8988T (cell line): Measurements from ENCODE around the gene ZFYVE28.
"Not testable (repeated sequence)": the region's sequence is repeated elsewhere in the genome, so short reads cannot be mapped to it uniquely, and the experiment has no call there.

ENCODE experiments used
- DNase-seq: peaks from one replicate; pipeline ENCODE4 v3.0.0; 2011

The ZFYVE28 gene

DNA sequence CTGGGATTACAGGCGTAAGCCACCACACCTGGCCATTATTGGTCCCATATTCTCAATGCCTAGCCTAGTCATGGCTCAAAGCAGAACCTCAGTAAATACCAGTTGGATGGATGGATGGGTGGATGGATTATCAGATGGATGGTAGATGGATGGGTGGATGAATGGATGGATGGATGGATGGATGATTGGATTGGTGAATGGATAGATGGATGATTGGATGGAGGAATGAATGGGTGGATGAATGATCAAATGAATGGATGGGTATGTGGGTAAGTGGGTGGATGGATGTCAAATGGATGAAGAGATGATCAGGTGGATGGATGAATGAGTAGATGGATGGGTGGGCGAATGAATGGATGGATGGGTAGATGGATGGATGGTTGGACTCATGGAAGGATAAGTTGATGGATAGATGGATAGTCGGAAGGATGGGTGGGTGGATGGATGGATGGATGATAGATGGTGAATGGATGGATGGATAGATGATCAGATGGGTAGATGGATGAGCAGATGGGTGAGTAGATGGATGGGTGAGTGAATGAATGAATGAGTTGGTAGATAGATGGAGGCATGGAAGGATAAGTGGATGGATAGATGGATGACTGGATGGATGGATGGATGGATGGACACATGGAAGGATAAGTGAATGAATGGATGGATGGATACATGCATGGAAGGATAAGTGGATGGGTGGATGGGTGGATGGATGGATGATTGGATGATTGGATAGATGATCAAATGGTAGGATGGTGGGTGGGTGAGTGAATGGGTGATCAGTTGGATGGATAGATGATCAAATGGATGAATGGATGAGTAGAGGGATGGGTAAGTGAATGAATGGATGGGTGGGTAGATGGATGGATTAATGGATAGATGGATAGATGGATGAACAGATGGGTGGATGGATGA is 28.5 kb upstream of the ZFYVE28 start:
- DNase-seq: no peak

DNA sequence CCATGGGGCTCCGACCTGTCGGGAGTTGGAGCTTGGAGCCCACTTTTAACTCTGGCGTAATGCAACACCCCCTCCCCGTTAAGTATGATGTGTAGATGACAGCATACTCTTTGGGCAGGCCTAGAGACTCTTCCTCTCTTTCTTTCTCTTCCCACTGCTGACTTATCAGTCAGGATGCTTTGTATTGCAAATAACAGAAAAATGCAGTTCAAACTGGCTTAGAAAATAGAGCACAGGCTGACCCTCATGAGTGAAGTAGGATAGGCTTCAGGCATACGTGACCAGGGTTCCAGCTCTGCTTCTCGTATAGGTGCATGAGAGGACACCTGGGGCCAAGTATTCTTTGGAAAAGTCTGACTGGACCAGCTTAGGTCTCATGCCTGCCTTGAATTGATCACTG is 27.1 kb upstream of the ZFYVE28 start:
- no peak for DNase-seq

GRCh38 chr4:2445130-2445529 is 26.7 kb upstream of the ZFYVE28 start:
- DNase-seq: no peak

GRCh38 chr4:2443956-2444740 is 25.7 kb upstream of the ZFYVE28 start:
- DNase-seq: no peak

DNA sequence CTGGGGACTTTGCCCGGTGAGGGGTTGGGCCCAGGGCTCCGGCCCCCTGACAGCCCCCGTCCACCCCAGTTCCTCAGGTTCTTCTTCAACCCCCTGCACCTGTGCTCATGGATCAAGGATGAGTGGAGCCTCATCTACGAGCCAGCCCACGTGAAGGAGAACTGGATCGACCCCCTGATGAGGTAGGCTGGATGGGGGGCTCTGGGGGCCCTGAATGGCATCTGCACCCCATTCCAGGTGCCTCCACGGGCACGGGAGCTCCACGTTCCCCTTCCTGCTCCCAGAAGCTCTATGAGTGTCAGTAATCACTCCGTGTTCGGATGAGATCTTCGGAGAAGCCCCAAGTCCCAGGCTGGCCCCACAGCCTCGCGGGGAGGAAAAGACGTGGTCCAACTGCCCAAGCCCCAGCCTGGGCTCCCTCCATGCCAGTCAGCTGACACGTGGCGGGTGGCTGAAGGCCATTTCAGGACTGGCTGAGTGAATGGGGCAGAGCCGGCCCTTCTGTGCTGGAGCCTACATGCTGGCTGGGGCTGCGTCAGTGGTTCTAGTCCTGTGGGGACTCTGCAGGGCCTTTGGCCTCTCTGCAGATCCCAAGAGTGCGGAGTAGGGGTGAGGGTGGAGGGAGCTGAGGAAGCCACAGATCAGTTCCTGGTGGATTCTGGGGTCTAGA is 24.8 kb upstream of the ZFYVE28 start:
- DNase-seq: no peak

- DNase-seq: peak; percentile 60
Measured at GRCh38 chr4:2442175-2442993, 23.9 kb upstream of the ZFYVE28 start.

- DNase-seq: peak; percentile 98
Measured at GRCh38 chr4:2441393-2442174, 23.1 kb upstream of the ZFYVE28 start.

- DNase-seq: no peak
Measured at GRCh38 chr4:2438822-2439718, 20.6 kb upstream of the ZFYVE28 start.

DNA sequence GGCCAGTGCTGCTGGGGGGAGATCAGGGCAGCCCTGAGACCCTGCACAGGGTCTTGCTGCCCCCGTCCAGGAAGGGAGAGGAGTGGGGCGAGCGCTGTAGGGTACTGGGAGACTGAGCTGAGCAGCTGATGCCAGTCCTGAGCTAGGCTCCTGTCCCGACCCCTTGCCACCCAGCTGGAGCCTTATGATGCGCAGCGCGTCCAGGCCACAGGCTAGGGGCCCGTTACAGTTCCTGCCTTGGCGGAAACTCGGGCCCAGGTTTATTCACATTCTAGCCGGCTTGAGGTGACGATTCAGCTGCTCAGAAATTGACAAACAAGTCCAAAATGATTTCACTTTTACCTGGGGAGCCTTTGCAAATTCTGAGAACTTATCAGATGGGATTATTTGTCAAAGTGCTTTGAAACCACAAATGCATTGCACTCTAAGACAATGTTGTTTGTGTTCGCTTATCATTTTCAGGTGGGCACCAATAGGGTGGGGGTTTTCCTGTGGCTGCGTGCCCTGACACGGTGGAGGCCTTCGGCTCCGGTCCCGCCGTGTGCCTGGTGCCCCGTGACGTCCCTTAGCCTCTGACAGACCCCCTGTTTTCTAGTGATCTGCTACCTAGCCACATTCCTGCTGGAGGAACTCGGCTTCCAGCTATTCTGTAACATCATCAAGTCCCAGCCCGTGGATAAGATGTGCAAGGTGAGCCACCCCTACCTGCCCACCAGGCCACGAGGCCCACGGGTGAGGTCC is 19.2 kb upstream of the ZFYVE28 start:
- no peak for DNase-seq

GRCh38 chr4:2436761-2437474 is 18.5 kb upstream of the ZFYVE28 start:
- DNase-seq: no peak

DNA sequence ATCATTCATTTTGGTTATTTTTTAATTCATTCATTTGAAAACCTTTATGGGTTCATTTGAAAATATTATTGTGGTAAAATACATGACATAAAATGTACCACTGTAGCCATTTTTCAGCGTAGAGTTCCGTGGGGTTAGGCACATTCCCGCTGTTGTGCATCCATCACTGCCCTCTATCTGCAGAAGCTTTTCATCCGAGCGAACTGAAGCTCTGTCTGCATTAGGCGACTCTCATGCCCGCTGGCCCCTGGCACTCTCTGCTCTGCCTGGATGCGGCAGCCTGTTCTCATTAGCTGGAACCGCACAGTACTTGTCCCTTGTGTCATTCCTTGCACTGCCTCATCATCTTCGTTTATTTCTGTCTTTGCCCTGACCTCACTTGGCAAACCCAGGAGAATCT is 17.9 kb upstream of the ZFYVE28 start:
- no peak for DNase-seq

- no peak for DNase-seq
Measured at GRCh38 chr4:2434420-2434819, 16.0 kb upstream of the ZFYVE28 start.

DNA sequence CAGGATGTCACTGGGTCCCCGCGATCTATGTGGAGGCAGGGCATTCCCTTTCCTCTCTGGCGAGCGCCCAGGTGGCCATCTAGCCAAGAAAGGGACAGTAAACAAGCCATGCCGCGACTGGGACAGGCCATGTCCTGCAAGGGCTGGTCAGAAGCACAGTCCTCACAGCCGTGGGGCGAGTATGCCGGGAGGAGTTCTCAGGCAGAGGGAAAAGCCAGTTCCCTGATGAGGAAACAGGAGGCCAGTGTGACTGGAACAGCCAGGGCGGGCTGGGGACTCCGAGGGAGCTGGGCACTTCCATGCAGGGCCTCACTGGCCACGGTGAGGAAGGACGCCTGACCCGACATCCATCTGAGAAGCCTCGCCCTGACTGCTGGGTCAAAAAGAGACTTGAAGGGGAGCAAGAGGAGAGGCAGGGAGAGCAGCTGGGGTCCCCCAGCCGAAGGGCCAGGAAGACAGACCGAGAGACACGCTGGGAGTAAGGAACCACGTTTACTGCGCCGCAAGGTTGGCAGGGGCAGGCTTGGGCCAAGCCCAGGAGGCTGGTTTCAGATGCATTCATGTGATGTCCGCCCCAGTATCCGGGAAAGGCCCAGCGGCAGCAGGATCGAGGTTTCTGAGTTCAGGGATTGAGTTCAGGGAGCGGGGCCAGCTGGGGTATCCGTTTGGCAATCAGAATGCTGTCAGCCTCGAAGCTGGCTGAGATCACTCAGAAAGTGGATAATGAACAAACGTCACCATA is 15.3 kb upstream of the ZFYVE28 start:
- no peak for DNase-seq

- no peak for DNase-seq
Measured at GRCh38 chr4:2432991-2433530, 14.6 kb upstream of the ZFYVE28 start.

DNA sequence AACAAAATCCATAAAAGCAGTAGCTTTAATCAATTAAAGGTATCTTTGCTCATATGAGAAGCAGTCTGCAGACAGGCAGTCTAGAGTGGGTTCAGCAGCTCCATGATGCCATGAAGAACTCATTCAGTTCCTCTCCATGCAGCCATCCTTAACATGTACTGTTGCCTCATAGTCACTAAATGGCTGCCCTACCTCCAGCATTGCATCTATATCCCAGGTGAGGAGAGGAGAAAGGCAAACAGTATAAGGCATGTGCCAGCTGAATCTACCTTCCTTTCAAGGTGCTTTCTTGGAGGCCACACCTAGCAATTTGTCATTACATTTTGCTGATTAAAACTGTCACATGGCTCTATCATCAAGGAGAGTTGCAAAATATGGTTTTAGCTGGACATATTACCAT is 13.6 kb upstream of the ZFYVE28 start:
- no peak for DNase-seq

GRCh38 chr4:2429945-2430757 is 11.7 kb upstream of the ZFYVE28 start:
- DNase-seq: not testable (repeated sequence)

GRCh38 chr4:2428496-2429213 is 10.2 kb upstream of the ZFYVE28 start:
- no peak for DNase-seq
